HFFc6 (cell line): ENCODE results near the gene THBS2. TPM values are rescaled to one million over a fixed set of nuclear protein-coding genes. Genes with fewer than 3 reads are reported as not detected.

ENCODE experiments used
- DNase-seq: peaks from one replicate; pipeline ENCODE4 v3.0.0-alpha.2; 2018
- H3K27ac Mint-ChIP-seq: 2 replicates; pipeline ENCODE4 v1.8.0; 2020; ENCODE audit warnings: mild to moderate bottlenecking, mixed read lengths
- H3K27me3 Mint-ChIP-seq: 2 replicates; pipeline ENCODE4 v1.8.0; 2021; ENCODE audit warnings: mild to moderate bottlenecking, moderate library complexity, mixed read lengths; ENCODE audit not compliant: insufficient read depth
- H3K36me3 Mint-ChIP-seq: 2 replicates; pipeline ENCODE4 v1.8.0; 2021; ENCODE audit warnings: low read depth, mixed read lengths
- H3K4me1 Mint-ChIP-seq: 2 replicates; pipeline ENCODE4 v1.8.0; 2020; ENCODE audit warnings: low read depth, mixed read lengths
- H3K4me3 Mint-ChIP-seq: 2 replicates; pipeline ENCODE4 v1.8.0; 2020; ENCODE audit warnings: mild to moderate bottlenecking, moderate library complexity, mixed read lengths
- H3K9me3 Mint-ChIP-seq: 2 replicates; pipeline ENCODE4 v1.8.0; 2020; ENCODE audit warnings: mild to moderate bottlenecking, mixed read lengths
- CTCF ChIP-seq: fragments of 200-600 bp; sonication (generic); IDR thresholded peaks from 2 replicates; pipeline ENCODE4 v1.5.0; 2021; ENCODE audit warnings: antibody characterized with exemption, mild to moderate bottlenecking
- total RNA-seq, 6 experiments: library from RNA; stranded (reverse); fragmentation: NEBNext Ultra II Directional; extraction: Animal tissue kit (Norgen Biotek cat#: 25700); gene quantifications; 2 replicates in 1 of 6; 3 replicates in 5 of 6; pipeline ENCODE4 v1.2.3, GENCODE V29; 2021

THBS2 gene
- total RNA-seq, 6 experiments from 2014 or later, result 156 to 254 (median 218) TPM

GRCh38 chr6:169238766-169239165 lies 14.9 kb downstream of the THBS2 start:
- H3K27me3 Mint-ChIP-seq, result peaks cover 18% of the 10 kb centered on the region
- H3K27ac Mint-ChIP-seq, result peak overlapping the region; percentile 57; the same call in 1 of the 2 replicates
- TF ChIP-seq CTCF, result no peak
- peaks cover 14% of the 10 kb centered on the region for H3K4me1 Mint-ChIP-seq
- H3K9me3 Mint-ChIP-seq, result peaks cover 11% of the 10 kb centered on the region
- peaks cover 55% of the 10 kb centered on the region for H3K36me3 Mint-ChIP-seq
- no peak for DNase-seq
- no peak overlapping the region for H3K4me3 Mint-ChIP-seq

DNA sequence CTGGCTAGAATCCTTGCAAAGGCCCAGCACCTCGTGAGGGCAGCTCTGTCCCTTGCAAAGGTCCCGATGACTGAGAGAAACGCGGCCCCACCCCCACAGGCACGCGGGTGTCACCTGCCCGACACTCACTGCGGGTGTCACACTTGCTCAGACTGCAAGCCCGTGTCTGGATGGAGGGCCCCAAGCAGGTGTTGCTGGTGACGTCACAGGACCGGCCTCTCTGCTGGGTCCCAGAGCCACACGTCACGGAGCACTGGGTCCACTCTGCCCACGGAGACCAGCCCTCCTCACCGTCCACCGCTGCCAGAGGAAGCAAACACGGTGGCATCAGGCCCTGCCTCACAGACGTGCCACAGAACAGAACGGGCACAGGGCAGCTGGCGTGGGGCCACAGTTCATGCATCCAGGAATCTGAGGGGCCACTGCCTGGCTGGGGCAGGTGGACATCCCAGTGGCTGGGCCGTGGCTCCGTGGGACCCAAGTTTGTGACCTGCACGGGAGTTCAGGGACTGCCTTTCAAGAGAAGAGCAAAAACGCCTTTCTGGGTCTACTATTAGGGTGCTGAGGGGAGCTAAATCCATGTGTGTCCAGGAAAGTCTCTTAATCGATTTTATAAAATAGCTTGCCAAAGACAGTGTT lies 16.0 kb downstream of the THBS2 start:
- TF ChIP-seq CTCF, result no peak
- peaks cover 12% of the 10 kb centered on the region for H3K9me3 Mint-ChIP-seq
- H3K36me3 Mint-ChIP-seq, result peaks cover 66% of the 10 kb centered on the region
- H3K27ac Mint-ChIP-seq, result no peak overlapping the region; the same call in 1 of the 2 replicates
- peaks cover 20% of the 10 kb centered on the region for H3K27me3 Mint-ChIP-seq
- no peak overlapping the region for H3K4me3 Mint-ChIP-seq
- H3K4me1 Mint-ChIP-seq, result peaks cover 14% of the 10 kb centered on the region
- no peak for DNase-seq

DNA sequence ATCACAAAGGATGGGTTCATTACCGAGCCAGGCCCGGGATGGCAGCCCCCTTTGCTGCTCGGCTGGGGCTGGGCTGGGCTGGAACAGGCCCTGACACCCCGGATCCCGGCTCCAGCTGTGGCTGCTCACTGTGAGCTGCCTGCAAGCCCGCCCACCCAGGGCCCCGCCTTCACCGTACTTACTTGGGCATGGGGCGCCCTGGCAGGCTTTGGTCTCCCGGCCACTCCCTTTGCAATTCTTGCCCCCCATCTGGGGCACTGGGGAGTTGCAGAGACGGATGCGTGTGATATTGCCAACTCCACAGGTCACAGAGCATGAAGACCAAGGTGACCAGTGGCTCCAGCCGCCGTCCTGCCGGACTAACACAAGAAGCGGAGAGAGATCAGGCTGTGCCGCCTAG lies 16.7 kb downstream of the THBS2 start:
- DNase-seq, result no peak
- Mint-ChIP-seq H3K36me3 (peaks cover 68% of the 10 kb centered on the region), H3K27me3 (peaks cover 20% of the 10 kb centered on the region), H3K27ac (no peak overlapping the region), H3K9me3 (peaks cover 12% of the 10 kb centered on the region), H3K4me3 (no peak overlapping the region), H3K4me1 (peaks cover 14% of the 10 kb centered on the region)
- TF ChIP-seq CTCF, result no peak

- Mint-ChIP-seq H3K9me3 (peaks cover 12% of the 10 kb centered on the region), H3K36me3 (peaks cover 68% of the 10 kb centered on the region), H3K27ac (no peak overlapping the region), H3K27me3 (peaks cover 20% of the 10 kb centered on the region), H3K4me1 (peaks cover 14% of the 10 kb centered on the region), H3K4me3 (no peak overlapping the region)
- no peak for TF ChIP-seq CTCF
- no peak for DNase-seq
These were observed 17.1 kb downstream of the THBS2 start for GRCh38 chr6:169236545-169236944.

- H3K4me1 Mint-ChIP-seq, result peaks cover 2% of the 10 kb centered on the region
- peaks cover 64% of the 10 kb centered on the region for H3K36me3 Mint-ChIP-seq
- peak overlapping the region; percentile 48; the same call in 1 of the 2 replicates for H3K27ac Mint-ChIP-seq
- H3K27me3 Mint-ChIP-seq, result peaks cover 23% of the 10 kb centered on the region
- peaks cover 12% of the 10 kb centered on the region for H3K9me3 Mint-ChIP-seq
- no peak for DNase-seq
- no peak for TF ChIP-seq CTCF
- no peak overlapping the region for H3K4me3 Mint-ChIP-seq
These were observed 18.4 kb downstream of the THBS2 start for GRCh38 chr6:169235286-169235685.
